ENCODE data around the gene HOXA13.

HOXA13 gene

GRCh38 chr7:27198871-27199801 is 755 bp downstream of the HOXA13 start:
- no peak for TF ChIP-seq CTCF (conservative IDR thresholded peaks at IDR 0.05; ENCODE audit: low read length)
- peak overlapping the region; percentile 55 for H3K4me3 ChIP-seq (ENCODE audit: low read length)
- DNase-seq (ENCODE audit: low read depth) = peak; percentile 37

- peak overlapping the region; percentile 55 for H3K4me3 ChIP-seq (ENCODE audit: low read length)
- no peak for TF ChIP-seq CTCF (conservative IDR thresholded peaks at IDR 0.05; ENCODE audit: low read length)
- no peak for DNase-seq (ENCODE audit: low read depth)
These were observed 1.6 kb downstream of the HOXA13 start for GRCh38 chr7:27198138-27198841.

GRCh38 chr7:27197137-27198042 is 2.5 kb downstream of the HOXA13 start:
- DNase-seq (ENCODE audit: low read depth) = no peak
- H3K4me3 ChIP-seq (ENCODE audit: low read length) = no peak overlapping the region
- no peak for TF ChIP-seq CTCF (conservative IDR thresholded peaks at IDR 0.05; ENCODE audit: low read length)

- peak; percentile 70 for DNase-seq (ENCODE audit: low read depth)
- peak; percentile 90 for TF ChIP-seq CTCF (conservative IDR thresholded peaks at IDR 0.05; ENCODE audit: low read length)
- H3K4me3 ChIP-seq (ENCODE audit: low read length) = no peak overlapping the region
These were observed 3.6 kb downstream of the HOXA13 start for GRCh38 chr7:27196287-27196767.

GRCh38 chr7:27194686-27195379 is 5.1 kb downstream of the HOXA13 start:
- TF ChIP-seq CTCF (conservative IDR thresholded peaks at IDR 0.05; ENCODE audit: low read length) = no peak
- H3K4me3 ChIP-seq (ENCODE audit: low read length) = no peak overlapping the region
- no peak for DNase-seq (ENCODE audit: low read depth)

GRCh38 chr7:27194002-27194352 is 5.9 kb downstream of the HOXA13 start:
- TF ChIP-seq CTCF (conservative IDR thresholded peaks at IDR 0.05; ENCODE audit: low read length) = no peak
- no peak for DNase-seq (ENCODE audit: low read depth)
- no peak overlapping the region for H3K4me3 ChIP-seq (ENCODE audit: low read length)
